DMS153 treated with DMSO at 0.1 percent for 48 hours (cell line): ENCODE data around the gene RTBDN.

Experiments used
- DNase-seq: peaks from one replicate; lab custom pipeline; 2025; ENCODE audit not compliant: unreplicated experiment; lab: John Stamatoyannopoulos, UW

The RTBDN gene

DNA sequence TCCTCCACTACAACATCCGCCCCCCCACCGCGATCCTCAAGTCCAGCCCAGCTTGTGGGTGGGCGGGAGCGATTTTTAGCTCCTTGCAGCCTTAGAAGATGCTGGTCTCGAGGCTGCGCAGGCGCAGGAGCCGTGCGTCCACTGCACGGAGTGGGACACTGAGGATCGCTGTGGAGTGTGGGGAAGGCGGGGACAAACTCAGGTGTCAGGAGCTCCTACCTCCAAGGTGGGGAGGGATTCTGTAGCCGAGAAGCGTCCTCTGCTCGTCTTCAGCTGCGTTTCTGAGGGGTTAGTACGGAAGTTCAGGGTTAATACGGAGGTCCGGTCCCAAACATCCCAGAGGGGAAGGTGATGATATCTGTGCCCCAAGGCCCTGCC, at the start of gene RTBDN:
RTBDN (minus strand) TSS at position 14 of the 378 bp plus-strand sequence. CDS start 4,600 bp downstream, outside the sequence.
- no peak for DNase-seq

DNA sequence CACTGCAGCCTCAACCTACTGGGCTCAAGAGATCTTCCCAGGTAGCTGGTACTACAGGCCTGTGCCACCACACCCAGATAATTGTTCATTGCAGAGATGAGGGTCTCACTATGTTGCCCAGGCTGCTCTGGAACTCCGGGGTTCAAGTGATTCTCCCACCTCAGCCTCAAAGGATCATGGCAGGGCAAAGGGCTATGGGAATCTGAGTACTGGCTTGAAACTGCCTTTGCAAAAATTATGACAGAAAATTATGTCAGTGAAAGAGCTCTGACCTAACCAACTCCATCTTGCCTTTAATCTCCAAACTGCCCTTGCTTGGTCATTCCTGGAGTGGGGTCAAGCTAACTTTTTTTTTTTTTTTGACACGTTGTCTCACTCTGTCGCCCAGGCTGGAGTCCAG, 48.2 kb upstream of the RTBDN start:
- DNase-seq = no peak

DNA sequence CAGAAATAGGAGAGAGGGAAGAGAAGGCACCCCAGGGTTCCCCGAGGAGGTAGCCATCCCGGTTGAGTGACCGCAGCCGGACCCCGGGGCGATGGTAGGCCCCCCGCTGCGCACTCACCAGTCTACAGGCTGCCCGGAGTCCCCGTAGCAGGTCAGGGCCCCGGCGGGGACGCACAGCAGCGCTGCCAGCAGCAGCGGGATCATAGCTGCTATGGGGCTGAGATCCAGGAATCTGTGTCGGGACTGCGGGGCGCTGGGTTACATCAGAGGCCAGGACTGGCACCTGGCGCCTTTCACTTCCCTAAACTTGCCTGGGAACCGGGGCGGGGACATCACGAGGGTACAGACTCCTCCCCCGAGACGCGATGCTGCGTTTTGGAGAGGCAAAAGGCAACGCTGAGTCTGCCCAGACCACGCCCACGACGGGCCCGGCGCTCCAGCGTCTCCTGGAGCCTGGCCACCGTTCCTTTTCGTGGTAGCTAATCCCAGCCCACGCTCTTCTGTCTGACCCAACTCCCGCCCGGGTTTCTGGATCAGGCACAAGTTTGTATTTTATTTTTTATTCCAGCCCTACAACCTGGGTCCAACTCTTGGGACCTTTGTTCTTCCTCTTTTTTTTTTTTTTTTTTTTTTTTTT, 46.9 kb upstream of the RTBDN start, which contains the start of gene DNASE2:
DNASE2 (minus strand) TSS at position 278 of the 637 bp plus-strand sequence; CDS start at position 204, 74 bp downstream.
- peak; percentile 94 for DNase-seq

- DNase-seq = no peak
Measured at GRCh38 chr19:12880551-12881171, 46.3 kb upstream of the RTBDN start.

DNA sequence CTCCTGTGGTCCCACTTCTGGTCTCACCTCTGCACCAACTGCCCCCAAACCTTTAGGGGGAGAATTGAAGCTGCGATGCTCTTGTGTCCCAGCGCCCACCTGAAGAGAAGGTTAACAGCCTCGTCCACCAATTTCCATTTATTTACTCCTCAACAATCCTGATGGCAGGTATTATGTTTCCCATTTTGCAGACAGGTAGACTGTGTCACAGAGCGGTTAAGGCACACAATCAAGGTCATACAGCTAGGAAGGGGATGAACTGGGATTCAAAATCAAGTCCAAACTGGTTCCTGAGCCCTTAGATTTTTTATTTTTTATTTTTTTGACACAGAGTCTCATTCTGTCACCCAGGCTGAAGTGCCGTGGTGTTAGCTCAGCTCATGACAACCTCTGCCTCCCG, 40.7 kb upstream of the RTBDN start:
- no peak for DNase-seq

GRCh38 chr19:12873891-12874745, 39.7 kb upstream of the RTBDN start:
- DNase-seq = no peak

DNA sequence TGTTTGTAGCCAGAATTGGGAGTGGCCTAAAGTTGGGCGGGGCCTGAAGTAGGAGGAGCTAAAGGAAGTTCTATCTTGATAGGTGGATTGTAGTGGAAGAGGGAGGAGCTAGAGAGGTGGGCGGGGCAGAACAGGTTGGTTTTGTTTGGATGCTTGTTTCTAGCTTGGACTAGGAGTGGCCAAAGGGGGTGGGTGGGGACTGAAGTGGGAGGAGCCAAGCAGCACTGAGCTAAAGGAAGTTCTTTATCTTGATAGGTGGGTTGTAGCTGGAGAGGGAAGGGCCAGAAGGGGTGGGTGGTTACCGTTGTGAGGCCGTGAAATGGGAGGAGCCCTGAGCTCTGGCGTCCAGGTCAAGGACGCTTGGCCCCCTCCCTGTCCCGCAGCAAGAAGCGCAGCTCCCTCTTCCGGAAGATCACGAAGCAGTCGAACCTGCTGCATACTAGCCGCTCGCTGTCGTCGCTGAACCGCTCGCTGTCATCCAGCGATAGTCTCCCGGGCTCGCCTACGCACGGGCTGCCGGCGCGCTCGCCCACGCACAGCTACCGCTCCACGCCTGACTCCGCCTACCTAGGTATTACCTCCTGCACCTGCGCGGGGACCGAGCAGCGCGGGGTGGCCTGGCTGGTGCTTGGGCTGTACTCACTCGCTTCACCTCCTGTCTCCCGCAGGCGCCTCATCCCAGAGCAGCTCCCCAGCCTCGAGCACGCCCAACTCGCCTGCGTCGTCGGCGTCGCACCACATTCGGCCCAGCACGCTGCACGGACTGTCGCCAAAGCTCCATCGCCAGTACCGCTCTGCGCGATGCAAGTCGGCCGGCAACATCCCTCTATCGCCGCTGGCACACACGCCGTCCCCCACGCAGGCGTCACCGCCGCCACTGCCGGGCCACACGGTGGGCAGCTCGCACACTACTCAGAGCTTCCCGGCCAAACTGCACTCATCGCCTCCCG, 38.8 kb upstream of the RTBDN start:
- DNase-seq = no peak

DNA sequence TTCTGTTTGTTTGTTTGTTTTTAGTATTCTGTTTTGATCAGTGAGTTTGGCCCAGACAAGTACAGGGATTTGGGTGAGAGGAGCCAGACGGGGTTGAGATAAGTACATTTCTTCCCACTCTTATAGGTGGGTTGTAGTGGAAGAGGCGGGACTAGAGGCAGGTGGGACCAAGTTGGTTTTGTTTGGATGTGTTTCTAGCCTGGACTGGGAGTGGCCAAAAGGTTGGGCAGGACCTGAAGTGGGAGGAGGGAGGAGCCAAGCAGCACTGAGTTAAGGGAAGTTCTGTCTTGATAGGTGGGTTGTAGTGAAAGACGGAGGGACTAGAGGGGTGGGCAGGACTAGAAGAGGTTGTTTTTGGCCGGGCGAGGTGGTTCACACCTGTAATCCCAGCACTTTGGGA, 37.9 kb upstream of the RTBDN start:
- no peak for DNase-seq

GRCh38 chr19:12871681-12872080, 37.3 kb upstream of the RTBDN start:
- no peak for DNase-seq

DNA sequence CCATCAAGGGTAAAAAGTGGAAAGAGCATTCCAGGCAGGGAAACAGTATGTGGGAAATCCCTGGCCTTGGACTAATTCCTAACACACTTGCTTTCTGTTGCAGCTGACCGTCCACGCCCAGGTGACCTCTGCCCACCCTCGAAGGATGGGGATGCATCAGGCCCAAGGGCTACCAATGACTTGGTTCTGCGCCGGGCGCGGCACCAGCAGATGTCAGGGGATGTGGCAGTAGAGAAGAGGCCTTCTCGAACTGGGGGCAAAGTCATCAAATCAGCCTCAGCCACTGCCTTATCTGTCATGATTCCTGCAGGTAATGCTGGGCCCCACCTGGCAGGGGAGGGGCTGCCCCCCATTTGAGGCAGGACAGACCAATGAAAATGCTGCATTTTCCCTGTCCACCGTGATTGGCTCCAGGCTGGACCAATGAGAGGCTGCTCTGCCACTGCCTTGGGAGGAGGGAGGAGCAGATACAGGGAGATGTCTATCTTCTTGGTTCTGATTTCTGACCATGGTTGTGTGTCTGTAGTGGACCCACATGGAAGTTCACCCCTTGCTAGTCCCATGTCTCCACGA, 34.2 kb upstream of the RTBDN start:
- no peak for DNase-seq

- peak; percentile 28 for DNase-seq
Measured at GRCh38 chr19:12867120-12868099, 33.0 kb upstream of the RTBDN start.

DNA sequence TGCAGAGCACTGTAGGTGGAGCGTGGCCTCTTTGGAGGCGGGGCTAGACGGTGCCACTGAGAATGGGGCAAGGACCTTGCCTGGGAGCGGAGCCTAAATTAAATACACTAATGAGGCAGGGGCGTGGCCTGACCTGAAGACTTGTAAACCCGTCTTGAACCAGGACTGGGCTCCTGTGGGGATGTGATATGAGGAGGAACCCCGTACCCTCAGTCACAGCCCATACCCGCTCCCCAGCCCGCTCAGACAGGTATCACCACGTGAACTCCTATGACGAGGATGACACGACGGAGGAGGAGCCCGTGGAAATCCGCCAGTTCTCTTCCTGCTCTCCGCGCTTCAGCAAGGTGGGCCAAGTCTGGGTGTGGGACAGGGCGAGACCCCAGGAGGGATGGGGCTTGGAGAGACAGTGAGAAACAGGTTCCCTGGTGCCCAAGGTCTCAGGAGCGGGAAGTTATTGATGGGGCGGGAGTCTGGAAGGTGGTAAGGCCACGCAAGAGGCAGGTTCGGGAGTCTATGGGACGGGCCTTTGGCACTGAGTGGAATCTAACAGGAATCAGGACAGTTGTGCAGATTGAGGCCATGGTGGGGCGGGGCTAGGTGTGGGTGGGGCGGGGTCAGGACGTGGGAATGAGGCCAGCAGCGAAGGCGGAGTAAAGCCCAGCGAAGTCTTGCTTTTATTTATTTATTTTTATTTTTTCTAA, 32.2 kb upstream of the RTBDN start:
- no peak for DNase-seq

GRCh38 chr19:12865746-12866415, 31.5 kb upstream of the RTBDN start:
- DNase-seq = no peak

- DNase-seq = peak; percentile 13
Measured at GRCh38 chr19:12864721-12865715, 30.6 kb upstream of the RTBDN start.

DNA sequence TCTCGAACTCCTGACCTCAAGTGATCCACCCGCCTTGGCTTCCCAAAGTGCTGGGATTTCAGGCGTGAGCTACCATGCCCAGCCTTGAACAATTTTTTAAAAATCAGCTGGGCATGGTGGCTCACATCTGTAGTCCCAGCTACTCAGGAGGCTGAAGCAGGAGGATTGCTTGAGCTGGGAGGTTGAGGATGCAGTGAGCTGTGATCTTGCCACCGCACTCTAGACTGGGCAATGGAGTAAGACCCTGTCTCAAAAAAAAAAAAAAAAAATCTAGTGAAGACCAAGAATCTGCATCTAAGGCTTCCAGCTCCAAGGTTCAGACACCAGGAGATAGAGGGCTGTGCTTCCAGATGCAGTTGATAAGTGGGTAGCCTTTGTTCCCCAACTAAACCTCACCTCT, 29.8 kb upstream of the RTBDN start:
- no peak for DNase-seq

- DNase-seq = no peak
Measured at GRCh38 chr19:12859546-12859945, 25.2 kb upstream of the RTBDN start.
